Measurements from ENCODE around the gene TBC1D22A. TPM values are rescaled to one million over a fixed set of nuclear protein-coding genes. Genes with fewer than 3 reads are reported as not detected.

The TBC1D22A gene
- total RNA-seq, 1 experiment from 2014 or later = 20.9 TPM

- no peak overlapping the region for H3K4me3 ChIP-seq (replicated peaks in 1 of 2; ENCODE audit: low read depth in 1 of 2, low read length in 2 of 2)
- H3K9me3 ChIP-seq (ENCODE audit: control insufficient read depth in 1 of 2, insufficient read depth in 1 of 2, low read depth in 1 of 2, low read length in 2 of 2) = no peaks in the 10 kb centered on the region
- no peak overlapping the region for H3K4me2 ChIP-seq (ENCODE audit: low read length)
- BruUV-seq (replicated peaks) = no TSS peak
- DNase-seq (ENCODE audit: low read depth, low spot score) (no peak), ATAC-seq (no peak)
- no peaks in the 10 kb centered on the region for H4K20me1 ChIP-seq (ENCODE audit: insufficient read depth)
- H3K9ac ChIP-seq (ENCODE audit: low read length) = no peak overlapping the region
- no peak overlapping the region for H3K27ac ChIP-seq (ENCODE audit: low read depth, low read length)
- H3K79me2 ChIP-seq (ENCODE audit: insufficient read depth, low read length) = no peaks in the 10 kb centered on the region; the same call in 1 of the 2 replicates
- TF ChIP-seq CBX3 (IDR thresholded peaks at IDR 0.05; ENCODE audit: low read depth) (no peak), ZFX (IDR thresholded peaks at IDR 0.05) (no peak), SRF (IDR thresholded peaks at IDR 0.05; ENCODE audit: low read depth) (no peak), SIN3A (IDR thresholded peaks at IDR 0.05; ENCODE audit: low read depth) (no peak), CEBPB (IDR thresholded peaks at IDR 0.05; ENCODE audit: low read depth) (no peak), TCF7L2 (IDR thresholded peaks at IDR 0.05; ENCODE audit: borderline replicate concordance, extremely low read depth, insufficient read depth, insufficient read length) (no peak), YY1 (IDR thresholded peaks at IDR 0.05; ENCODE audit: extremely low read depth, insufficient replicate concordance, low read depth, low read length) (no peak), JUND (IDR thresholded peaks at IDR 0.05) (no peak), CTCF (IDR thresholded peaks at IDR 0.05 in 2 of 3, conservative IDR thresholded peaks at IDR 0.05 in 1 of 3; ENCODE audit: borderline replicate concordance in 1 of 3, insufficient read depth in 1 of 3, low read depth in 2 of 3, low read length in 2 of 3) (no peak), EZH2phosphoT487 (IDR thresholded peaks at IDR 0.05; ENCODE audit: borderline replicate concordance) (no peak), MAX (IDR thresholded peaks at IDR 0.05) (no peak)
- CTCF ChIA-PET = no interaction called here
- intact Hi-C loops (cut with micrococcal nuclease) = no loop called here
- H3K27me3 ChIP-seq (ENCODE audit: insufficient read depth, low read length) = no peaks in the 10 kb centered on the region
- H3K36me3 ChIP-seq (ENCODE audit: control insufficient read depth in 1 of 2, insufficient read depth in 2 of 2, low read length in 2 of 2) = no peaks in the 10 kb centered on the region
- RAD21 ChIA-PET (ENCODE audit: low non-redundant PET in 1 of 2, low total read pairs in 2 of 2, uncharacterized antibody in 2 of 2, unreplicated experiment in 2 of 2) = no interaction called here
- POLR2A ChIA-PET = no interaction called here
- no peak overlapping the region for H2AFZ ChIP-seq (ENCODE audit: low read depth, low read length, poor library complexity, severe bottlenecking)
- H3K4me1 ChIP-seq (ENCODE audit: control insufficient read depth in 1 of 2, insufficient read depth in 2 of 2, low read length in 2 of 2) = no peaks in the 10 kb centered on the region
- no peaks in the 10 kb centered on the region for H3K9me2 ChIP-seq (ENCODE audit: insufficient read depth)
These were observed 202.5 kb downstream of the TBC1D22A start for GRCh38 chr22:46964773-46965550.
